ENCODE data around the gene ETAA1. TPM values are rescaled to one million over a fixed set of nuclear protein-coding genes. Genes with fewer than 3 reads are reported as not detected.

ETAA1 gene
- total RNA-seq, 1 experiment from 2014 or later, result 18.8 TPM

DNA sequence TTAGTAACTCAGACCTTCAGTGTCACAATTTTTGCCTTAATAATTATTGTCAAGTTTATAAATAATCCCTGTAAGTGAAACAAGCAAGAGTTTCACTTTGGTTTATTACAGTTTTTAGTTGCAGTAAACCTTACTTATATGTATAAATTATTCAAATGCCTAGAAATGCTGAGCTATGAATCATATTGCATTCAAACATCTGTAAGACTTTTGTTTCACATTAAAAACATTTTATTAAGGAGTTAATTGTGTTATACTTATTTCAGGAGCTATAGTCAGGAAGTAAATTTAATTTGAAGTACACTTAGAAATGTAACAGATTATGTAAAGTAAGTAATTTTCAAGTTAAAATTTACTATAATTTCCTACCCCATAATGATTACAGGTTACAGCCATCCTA, 3.9 kb upstream of the ETAA1 start:
- H3K27me3 ChIP-seq (ENCODE audit: insufficient read depth, low read length), result no peaks in the 10 kb centered on the region
- H3K56ac ChIP-seq (ENCODE audit: insufficient read length, low read depth, low read length), result no peak overlapping the region
- peaks cover 9% of the 10 kb centered on the region for H3K4me1 ChIP-seq (ENCODE audit: insufficient read depth, low read length)
- H2AK5ac ChIP-seq (ENCODE audit: insufficient read length, low read length), result no peak overlapping the region
- no peak overlapping the region for H2BK120ac ChIP-seq (ENCODE audit: low read depth, low read length, poor library complexity, severe bottlenecking)
- H3K14ac ChIP-seq (ENCODE audit: insufficient read depth, low read length), result no peak overlapping the region
- no peak for TF ChIP-seq CTCF (conservative IDR thresholded peaks at IDR 0.05)
- H4K91ac ChIP-seq (ENCODE audit: insufficient read length, low read depth, low read length), result no peak overlapping the region
- H2BK12ac ChIP-seq (ENCODE audit: insufficient read length, low read depth, low read length), result no peak overlapping the region
- no peaks in the 10 kb centered on the region for H3K9me3 ChIP-seq (ENCODE audit: control insufficient read depth, low read depth, low read length)
- Mint-ChIP-seq H3K9me3 (no peaks in the 10 kb centered on the region; a peak in 1 of 5 replicates), H3K36me3 (ENCODE audit: insufficient read depth in 1 of 3, low read depth in 3 of 3) (peaks cover 0 to 2% (median 2%) of the 10 kb centered on the region in 3 experiments; a peak in 2 of 7 replicates), H3K27ac (no peak overlapping the region), H3K4me3 (no peak overlapping the region), H3K27me3 (ENCODE audit: low read depth) (no peaks in the 10 kb centered on the region), H3K4me1 (peaks cover 39 to 42% of the 10 kb centered on the region in 2 experiments)
- peaks cover 3% of the 10 kb centered on the region for H3K23me2 ChIP-seq (ENCODE audit: insufficient read length, low read depth, low read length, poor library complexity, severe bottlenecking)
- H3K79me1 ChIP-seq (ENCODE audit: insufficient read depth, low read depth, low read length, poor library complexity, severe bottlenecking), result no peaks in the 10 kb centered on the region
- no peak for DNase-seq
- H3K4ac ChIP-seq (ENCODE audit: low read depth, low read length), result no peak overlapping the region
- H3K79me2 ChIP-seq (ENCODE audit: insufficient read depth, low read length), result no peaks in the 10 kb centered on the region; the same call in 1 of the 2 replicates
- H4K5ac ChIP-seq (ENCODE audit: insufficient read length, low read depth, low read length), result no peak overlapping the region
- H4K8ac ChIP-seq (replicated peaks; ENCODE audit: insufficient read length, low read depth, low read length), result no peak overlapping the region
- H2BK20ac ChIP-seq (ENCODE audit: low read depth, low read length, poor library complexity, severe bottlenecking), result no peak overlapping the region
- no peak overlapping the region for H2BK15ac ChIP-seq (ENCODE audit: low read depth, low read length)
- no peak overlapping the region for H3K9ac ChIP-seq (ENCODE audit: extremely low read depth, insufficient read length, low read length)
- H3K23ac ChIP-seq (ENCODE audit: insufficient read length, low read depth, low read length), result no peak overlapping the region
- no peak overlapping the region for H3K18ac ChIP-seq (ENCODE audit: insufficient read length, low read depth, low read length)
- H2AFZ ChIP-seq (ENCODE audit: low read length), result no peak overlapping the region
- H3K4me2 ChIP-seq (ENCODE audit: insufficient read depth, insufficient read length, low read length), result no peak overlapping the region
- H4K20me1 ChIP-seq (ENCODE audit: control insufficient read depth, insufficient read depth, insufficient read length), result no peaks in the 10 kb centered on the region
- no peak overlapping the region for H3T11ph ChIP-seq (ENCODE audit: low read length)
- no peak overlapping the region for H2BK5ac ChIP-seq (ENCODE audit: insufficient read length, low read length)
- no peak overlapping the region for H3K27ac ChIP-seq (ENCODE audit: insufficient read length, low read depth, low read length)
